Mammary epithelial cell (primary cell): ENCODE measurements around the gene PARVB.

ENCODE experiments used
- EZH2 ChIP-seq: IDR thresholded peaks from 2 replicates; pipeline ENCODE4 v1.6.1; 2012; ENCODE audit warnings: low read length, inconsistent platforms, borderline replicate concordance
- TF ChIP-seq, protein P1 (sequence below), 2 donors: IDR thresholded peaks in 1 of 2; conservative IDR thresholded peaks in 1 of 2; 2 replicates each; pipeline ENCODE4 v1.5.1; 2011 to 2012; ENCODE audit warnings: inconsistent platforms in 2 of 2, low read length in 2 of 2, mild to moderate bottlenecking in 2 of 2, control low read depth in 1 of 2, low read depth in 1 of 2; ENCODE audit not compliant: insufficient read depth in 1 of 2; ENCODE audit errors: extremely low read depth in 1 of 2

GRCh38 chr22:44087089-44087430 lies 63.0 kb downstream of the PARVB start:
- TF ChIP-seq, protein P1, sequence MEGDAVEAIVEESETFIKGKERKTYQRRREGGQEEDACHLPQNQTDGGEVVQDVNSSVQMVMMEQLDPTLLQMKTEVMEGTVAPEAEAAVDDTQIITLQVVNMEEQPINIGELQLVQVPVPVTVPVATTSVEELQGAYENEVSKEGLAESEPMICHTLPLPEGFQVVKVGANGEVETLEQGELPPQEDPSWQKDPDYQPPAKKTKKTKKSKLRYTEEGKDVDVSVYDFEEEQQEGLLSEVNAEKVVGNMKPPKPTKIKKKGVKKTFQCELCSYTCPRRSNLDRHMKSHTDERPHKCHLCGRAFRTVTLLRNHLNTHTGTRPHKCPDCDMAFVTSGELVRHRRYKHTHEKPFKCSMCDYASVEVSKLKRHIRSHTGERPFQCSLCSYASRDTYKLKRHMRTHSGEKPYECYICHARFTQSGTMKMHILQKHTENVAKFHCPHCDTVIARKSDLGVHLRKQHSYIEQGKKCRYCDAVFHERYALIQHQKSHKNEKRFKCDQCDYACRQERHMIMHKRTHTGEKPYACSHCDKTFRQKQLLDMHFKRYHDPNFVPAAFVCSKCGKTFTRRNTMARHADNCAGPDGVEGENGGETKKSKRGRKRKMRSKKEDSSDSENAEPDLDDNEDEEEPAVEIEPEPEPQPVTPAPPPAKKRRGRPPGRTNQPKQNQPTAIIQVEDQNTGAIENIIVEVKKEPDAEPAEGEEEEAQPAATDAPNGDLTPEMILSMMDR (conservative IDR thresholded peaks at IDR 0.05 in 1 of 2, IDR thresholded peaks at IDR 0.05 in 1 of 2; ENCODE audit: extremely low read depth in 1 of 2, insufficient read depth in 1 of 2, low read depth in 1 of 2, low read length in 2 of 2) = no peak
- TF ChIP-seq EZH2 = no peak
